GM12801 (cell line): Measurements from ENCODE around the gene PRELID3B.

Source experiments
- CTCF ChIP-seq: IDR thresholded peaks from one replicate; pipeline ENCODE4 v1.5.1; 2011; ENCODE audit warnings: control low read depth; ENCODE audit not compliant: insufficient read length; ENCODE audit errors: extremely low read depth

The PRELID3B gene

GRCh38 chr20:59010995-59011873, 31.4 kb downstream of the PRELID3B start:
- no peak for TF ChIP-seq CTCF

- no peak for TF ChIP-seq CTCF
Measured at GRCh38 chr20:59010321-59010994, 32.1 kb downstream of the PRELID3B start.

GRCh38 chr20:59008715-59009336, 33.8 kb downstream of the PRELID3B start:
- no peak for TF ChIP-seq CTCF

GRCh38 chr20:59007665-59008511, 34.7 kb downstream of the PRELID3B start:
- TF ChIP-seq CTCF = no peak

GRCh38 chr20:59006864-59007664, 35.5 kb downstream of the PRELID3B start, which contains the start of gene CTSZ:
Gene CTSZ, minus strand, starts transcription at chr20:59007254. Its CDS starts 126 bp downstream, at chr20:59007128.
- no peak for TF ChIP-seq CTCF

- TF ChIP-seq CTCF = no peak
Measured at GRCh38 chr20:59006167-59006863, 36.3 kb downstream of the PRELID3B start.
